HepG2 (cell line): ENCODE results near the gene ATOH8. TPM values are rescaled to one million over a fixed set of nuclear protein-coding genes. Genes with fewer than 3 reads are reported as not detected.

ENCODE experiments used
- CEBPB ChIP-seq: IDR thresholded peaks from 2 replicates; pipeline ENCODE4 v1.6.1; 2011; ENCODE audit warnings: low read depth, low read length, improper control_type of control experiment, borderline replicate concordance
- ELF4 ChIP-seq: sonication (generic); formaldehyde crosslinking; IDR thresholded peaks from 2 replicates; pipeline ENCODE4 v1.5.0; 2020; ENCODE audit warnings: missing genetic modification reagents, mild to moderate bottlenecking, moderate library complexity, borderline replicate concordance
- HDAC1 ChIP-seq: sonication (generic); formaldehyde crosslinking; IDR thresholded peaks from 2 replicates; pipeline ENCODE4 v1.5.1; 2020; ENCODE audit warnings: mild to moderate bottlenecking, missing genetic modification reagents
- JARID2 ChIP-seq: sonication (generic); formaldehyde crosslinking; IDR thresholded peaks from 2 replicates; pipeline ENCODE4 v1.8.1; 2023; ENCODE audit warnings: missing genetic modification reagents, inconsistent platforms; ENCODE audit not compliant: insufficient replicate concordance
- JUNB ChIP-seq: sonication (generic); formaldehyde crosslinking; IDR thresholded peaks from 2 replicates; pipeline ENCODE4 v1.8.0; 2022; ENCODE audit warnings: missing genetic modification reagents, mild to moderate bottlenecking, borderline replicate concordance
- KLF6 ChIP-seq: IDR thresholded peaks from 2 replicates; pipeline ENCODE4 v1.8.0; 2016; ENCODE audit warnings: missing biosample characterization, missing genetic modification reagents
- MLLT10 ChIP-seq: sonication (generic); formaldehyde crosslinking; IDR thresholded peaks from 2 replicates; pipeline ENCODE4 v1.4.0; 2020; ENCODE audit warnings: missing genetic modification reagents
- MTF2 ChIP-seq: sonication (generic); formaldehyde crosslinking; IDR thresholded peaks from 2 replicates; pipeline ENCODE4 v1.5.0; 2020; ENCODE audit warnings: missing genetic modification reagents, borderline replicate concordance
- NR0B2 ChIP-seq: sonication (generic); formaldehyde crosslinking; IDR thresholded peaks from 2 replicates; pipeline ENCODE4 v1.4.0; 2020; ENCODE audit warnings: mild to moderate bottlenecking, missing genetic modification reagents
- PAWR ChIP-seq: sonication (generic); formaldehyde crosslinking; IDR thresholded peaks from 2 replicates; pipeline ENCODE4 v1.4.0; 2020; ENCODE audit warnings: missing genetic modification reagents, mild to moderate bottlenecking, borderline replicate concordance
- ZFAT ChIP-seq: sonication (generic); formaldehyde crosslinking; conservative IDR thresholded peaks from 2 replicates; pipeline ENCODE4 v1.8.1; 2023; ENCODE audit warnings: missing genetic modification reagents, inconsistent platforms
- ZIK1 ChIP-seq: sonication (generic); formaldehyde crosslinking; IDR thresholded peaks from 2 replicates; pipeline ENCODE4 v1.5.0; 2020; ENCODE audit warnings: mild to moderate bottlenecking, low read depth, missing genetic modification reagents, borderline replicate concordance
- ZNF101 ChIP-seq: sonication (generic); formaldehyde crosslinking; IDR thresholded peaks from 2 replicates; pipeline ENCODE4 v1.4.0; 2020; ENCODE audit warnings: mild to moderate bottlenecking, low read depth, missing genetic modification reagents, borderline replicate concordance
- ZNF20 ChIP-seq: sonication (generic); formaldehyde crosslinking; IDR thresholded peaks from 2 replicates; pipeline ENCODE4 v1.4.0; 2020; ENCODE audit warnings: mild to moderate bottlenecking, moderate library complexity, missing genetic modification reagents
- ZNF34 ChIP-seq: sonication (generic); formaldehyde crosslinking; IDR thresholded peaks from 2 replicates; pipeline ENCODE4 v1.4.0; 2020; ENCODE audit warnings: mild to moderate bottlenecking, missing genetic modification reagents, borderline replicate concordance
- ZNF569 ChIP-seq: sonication (generic); formaldehyde crosslinking; IDR thresholded peaks from 2 replicates; pipeline ENCODE4 v1.5.0; 2020; ENCODE audit warnings: mild to moderate bottlenecking, missing genetic modification reagents, moderate library complexity, borderline replicate concordance
- ZNF644 ChIP-seq: IDR thresholded peaks from 2 replicates; pipeline ENCODE4 v1.6.1; 2016; ENCODE audit warnings: low read depth
- ZNF740 ChIP-seq: sonication (generic); formaldehyde crosslinking; IDR thresholded peaks from 2 replicates; pipeline ENCODE4 v1.4.0; 2020; ENCODE audit warnings: missing genetic modification reagents
- ZNF841 ChIP-seq: sonication (generic); formaldehyde crosslinking; IDR thresholded peaks from 2 replicates; pipeline ENCODE4 v1.8.1; 2023; ENCODE audit warnings: missing genetic modification reagents, borderline replicate concordance
- polyA plus RNA-seq, 8 experiments: library from polyadenylated mRNA; depleted of rRNA in 3 of 8; stranded (reverse) in 7 of 8; unstranded in 1 of 8; fragments of >200 nt; fragmentation: Illumina TruSeq in 4 of 8; extraction: Trizol in 4 of 8; gene quantifications; 2 replicates each; pipeline versions ENCODE4 v1.2.1 to v1.2.3, GENCODE V29; 2011 to 2016; ENCODE audit warnings: low read depth in 4 of 8, missing spikeins in 1 of 8, mixed read lengths in 1 of 8; ENCODE audit not compliant: insufficient read depth in 1 of 8
- total RNA-seq, 5 experiments: library from RNA; depleted of rRNA; stranded (reverse); fragments of >200 nt; fragmentation: Illumina TruSeq; extraction: Trizol; gene quantifications; 2 replicates each; pipeline ENCODE4 v1.2.3, GENCODE V29; 2016; ENCODE audit warnings: low read depth in 1 of 5
- TF ChIP-seq, protein P1 (sequence below): sonication (generic); formaldehyde crosslinking; IDR thresholded peaks from 2 replicates; pipeline ENCODE4 v1.5.0; 2020; ENCODE audit warnings: missing genetic modification reagents
- TF ChIP-seq, protein P2 (sequence below): sonication (generic); formaldehyde crosslinking; IDR thresholded peaks from 2 replicates; pipeline ENCODE4 v1.5.1; 2020; ENCODE audit warnings: mild to moderate bottlenecking, missing genetic modification reagents, moderate library complexity
- TF ChIP-seq, protein P3 (sequence below): sonication (generic); formaldehyde crosslinking; IDR thresholded peaks from 2 replicates; pipeline ENCODE4 v1.4.0; 2020; ENCODE audit warnings: missing genetic modification reagents

ATOH8 gene
- total and polyA plus RNA-seq, 2 of the 13 experiments (the other 11 are each of a cell fraction or from before 2014, with no cell fraction given): 0.13 to 0.61 TPM

DNA sequence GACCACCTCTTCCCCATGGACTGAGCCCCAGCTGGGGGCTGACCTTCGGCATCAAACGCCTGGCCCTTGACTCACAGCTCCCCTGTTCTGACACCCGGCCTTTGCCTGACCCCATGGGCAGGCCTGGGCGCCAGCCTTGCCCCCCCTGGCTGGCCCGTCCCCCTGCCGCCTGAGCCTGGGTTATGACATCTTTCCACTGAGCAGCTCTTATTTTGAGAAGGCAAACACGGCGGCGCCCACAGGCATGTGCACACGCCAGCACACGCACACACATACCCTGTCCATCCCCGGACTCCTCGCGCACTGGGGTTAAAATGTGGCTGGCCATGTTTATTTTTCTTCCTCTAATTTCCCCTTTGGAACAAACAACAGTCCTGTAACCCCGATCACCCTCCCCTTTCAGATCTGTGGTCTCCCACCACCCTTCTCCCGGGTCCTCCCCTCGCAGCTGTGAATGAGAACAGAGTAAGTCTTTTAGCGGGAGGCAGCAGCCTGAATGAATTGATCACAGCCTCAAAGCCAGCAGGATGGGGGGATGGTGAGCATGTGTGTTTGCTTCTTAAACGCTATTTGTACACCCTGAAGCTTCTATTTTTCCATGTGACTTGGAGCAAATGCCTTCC, 11.8 kb upstream of the ATOH8 start (continued):
- no peak for TF ChIP-seq ZNF740
- TF ChIP-seq, protein P1, sequence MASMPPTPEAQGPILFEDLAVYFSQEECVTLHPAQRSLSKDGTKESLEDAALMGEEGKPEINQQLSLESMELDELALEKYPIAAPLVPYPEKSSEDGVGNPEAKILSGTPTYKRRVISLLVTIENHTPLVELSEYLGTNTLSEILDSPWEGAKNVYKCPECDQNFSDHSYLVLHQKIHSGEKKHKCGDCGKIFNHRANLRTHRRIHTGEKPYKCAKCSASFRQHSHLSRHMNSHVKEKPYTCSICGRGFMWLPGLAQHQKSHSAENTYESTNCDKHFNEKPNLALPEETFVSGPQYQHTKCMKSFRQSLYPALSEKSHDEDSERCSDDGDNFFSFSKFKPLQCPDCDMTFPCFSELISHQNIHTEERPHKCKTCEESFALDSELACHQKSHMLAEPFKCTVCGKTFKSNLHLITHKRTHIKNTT (CRISPR knock-in tag): no peak
- 0 out of 2 replicates have a peak, but pooled peaks have one; percentile 79 for TF ChIP-seq MTF2
- TF ChIP-seq NR0B2 (CRISPR knock-in tag): no peak; the same call in 1 of the 2 replicates
- TF ChIP-seq, protein P2, sequence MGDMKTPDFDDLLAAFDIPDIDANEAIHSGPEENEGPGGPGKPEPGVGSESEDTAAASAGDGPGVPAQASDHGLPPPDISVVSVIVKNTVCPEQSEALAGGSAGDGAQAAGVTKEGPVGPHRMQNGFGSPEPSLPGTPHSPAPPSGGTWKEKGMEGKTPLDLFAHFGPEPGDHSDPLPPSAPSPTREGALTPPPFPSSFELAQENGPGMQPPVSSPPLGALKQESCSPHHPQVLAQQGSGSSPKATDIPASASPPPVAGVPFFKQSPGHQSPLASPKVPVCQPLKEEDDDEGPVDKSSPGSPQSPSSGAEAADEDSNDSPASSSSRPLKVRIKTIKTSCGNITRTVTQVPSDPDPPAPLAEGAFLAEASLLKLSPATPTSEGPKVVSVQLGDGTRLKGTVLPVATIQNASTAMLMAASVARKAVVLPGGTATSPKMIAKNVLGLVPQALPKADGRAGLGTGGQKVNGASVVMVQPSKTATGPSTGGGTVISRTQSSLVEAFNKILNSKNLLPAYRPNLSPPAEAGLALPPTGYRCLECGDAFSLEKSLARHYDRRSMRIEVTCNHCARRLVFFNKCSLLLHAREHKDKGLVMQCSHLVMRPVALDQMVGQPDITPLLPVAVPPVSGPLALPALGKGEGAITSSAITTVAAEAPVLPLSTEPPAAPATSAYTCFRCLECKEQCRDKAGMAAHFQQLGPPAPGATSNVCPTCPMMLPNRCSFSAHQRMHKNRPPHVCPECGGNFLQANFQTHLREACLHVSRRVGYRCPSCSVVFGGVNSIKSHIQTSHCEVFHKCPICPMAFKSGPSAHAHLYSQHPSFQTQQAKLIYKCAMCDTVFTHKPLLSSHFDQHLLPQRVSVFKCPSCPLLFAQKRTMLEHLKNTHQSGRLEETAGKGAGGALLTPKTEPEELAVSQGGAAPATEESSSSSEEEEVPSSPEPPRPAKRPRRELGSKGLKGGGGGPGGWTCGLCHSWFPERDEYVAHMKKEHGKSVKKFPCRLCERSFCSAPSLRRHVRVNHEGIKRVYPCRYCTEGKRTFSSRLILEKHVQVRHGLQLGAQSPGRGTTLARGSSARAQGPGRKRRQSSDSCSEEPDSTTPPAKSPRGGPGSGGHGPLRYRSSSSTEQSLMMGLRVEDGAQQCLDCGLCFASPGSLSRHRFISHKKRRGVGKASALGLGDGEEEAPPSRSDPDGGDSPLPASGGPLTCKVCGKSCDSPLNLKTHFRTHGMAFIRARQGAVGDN (CRISPR knock-in tag): peak; percentile 44; the same call in 1 of the 2 replicates
- no peak for TF ChIP-seq JUNB (CRISPR knock-in tag)
- TF ChIP-seq MLLT10 (CRISPR knock-in tag): no peak
- no peak for TF ChIP-seq ELF4
- no peak for TF ChIP-seq ZNF841 (CRISPR knock-in tag)
- TF ChIP-seq CEBPB: no peak
- TF ChIP-seq KLF6 (CRISPR knock-in tag): no peak
- no peak for TF ChIP-seq HDAC1 (CRISPR knock-in tag)
- TF ChIP-seq ZNF644: no peak
- TF ChIP-seq ZFAT: no peak
- no peak for TF ChIP-seq ZNF101 (CRISPR knock-in tag)
- TF ChIP-seq JARID2 (CRISPR knock-in tag): no peak
- TF ChIP-seq ZIK1 (CRISPR knock-in tag): no peak
- TF ChIP-seq, protein P3, sequence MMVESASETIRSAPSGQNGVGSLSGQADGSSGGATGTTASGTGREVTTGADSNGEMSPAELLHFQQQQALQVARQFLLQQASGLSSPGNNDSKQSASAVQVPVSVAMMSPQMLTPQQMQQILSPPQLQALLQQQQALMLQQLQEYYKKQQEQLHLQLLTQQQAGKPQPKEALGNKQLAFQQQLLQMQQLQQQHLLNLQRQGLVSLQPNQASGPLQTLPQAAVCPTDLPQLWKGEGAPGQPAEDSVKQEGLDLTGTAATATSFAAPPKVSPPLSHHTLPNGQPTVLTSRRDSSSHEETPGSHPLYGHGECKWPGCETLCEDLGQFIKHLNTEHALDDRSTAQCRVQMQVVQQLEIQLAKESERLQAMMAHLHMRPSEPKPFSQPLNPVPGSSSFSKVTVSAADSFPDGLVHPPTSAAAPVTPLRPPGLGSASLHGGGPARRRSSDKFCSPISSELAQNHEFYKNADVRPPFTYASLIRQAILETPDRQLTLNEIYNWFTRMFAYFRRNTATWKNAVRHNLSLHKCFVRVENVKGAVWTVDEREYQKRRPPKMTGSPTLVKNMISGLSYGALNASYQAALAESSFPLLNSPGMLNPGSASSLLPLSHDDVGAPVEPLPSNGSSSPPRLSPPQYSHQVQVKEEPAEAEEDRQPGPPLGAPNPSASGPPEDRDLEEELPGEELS (CRISPR knock-in tag): peak; percentile 33; the same call in 1 of the 2 replicates
- no peak for TF ChIP-seq ZNF20
- no peak for TF ChIP-seq PAWR (CRISPR knock-in tag)
- TF ChIP-seq ZNF569: no peak
- no peak for TF ChIP-seq ZNF34 (CRISPR knock-in tag)
